ENCODE measurements around the gene MYO16.

MYO16 gene

GRCh38 chr13:109111141-109111540 is 481.7 kb downstream of the MYO16 start:
- H3K4me3 ChIP-seq (ENCODE audit: insufficient read length, low read depth): no peak overlapping the region
- DNase-seq (ENCODE audit: low read depth, low spot score): no peak
- no peaks in the 10 kb centered on the region for H3K9me3 ChIP-seq (ENCODE audit: insufficient read depth, low read length)
- no peak overlapping the region for H3K9ac ChIP-seq (ENCODE audit: insufficient read length, low read depth)
- no peaks in the 10 kb centered on the region for H3K27me3 ChIP-seq (ENCODE audit: insufficient read depth, insufficient read length)
- no peaks in the 10 kb centered on the region for H3K36me3 ChIP-seq (ENCODE audit: insufficient read depth, insufficient read length, low read length)
- no peaks in the 10 kb centered on the region for H3K4me1 ChIP-seq (ENCODE audit: insufficient read depth, insufficient read length)
- no peak for TF ChIP-seq YY1 (IDR thresholded peaks at IDR 0.05; ENCODE audit: insufficient read depth, insufficient read length)
- TF ChIP-seq ZNF274 (IDR thresholded peaks at IDR 0.05; ENCODE audit: low read depth, low read length): no peak
- no peak for TF ChIP-seq SUZ12 (IDR thresholded peaks at IDR 0.05; ENCODE audit: extremely low read depth, insufficient read depth, insufficient read length)

GRCh38 chr13:109113427-109113826 is 484.0 kb downstream of the MYO16 start:
- no peak for TF ChIP-seq SUZ12 (IDR thresholded peaks at IDR 0.05; ENCODE audit: extremely low read depth, insufficient read depth, insufficient read length)
- no peak for TF ChIP-seq YY1 (IDR thresholded peaks at IDR 0.05; ENCODE audit: insufficient read depth, insufficient read length)
- TF ChIP-seq ZNF274 (IDR thresholded peaks at IDR 0.05; ENCODE audit: low read depth, low read length): no peak
- Histone ChIP-seq H3K9me3 (ENCODE audit: insufficient read depth, low read length) (no peaks in the 10 kb centered on the region), H3K36me3 (ENCODE audit: insufficient read depth, insufficient read length, low read length) (no peaks in the 10 kb centered on the region), H3K4me1 (ENCODE audit: insufficient read depth, insufficient read length) (no peaks in the 10 kb centered on the region), H3K27me3 (ENCODE audit: insufficient read depth, insufficient read length) (no peaks in the 10 kb centered on the region), H3K9ac (ENCODE audit: insufficient read length, low read depth) (no peak overlapping the region), H3K4me3 (ENCODE audit: insufficient read length, low read depth) (no peak overlapping the region)
- DNase-seq (ENCODE audit: low read depth, low spot score): no peak

- TF ChIP-seq YY1 (IDR thresholded peaks at IDR 0.05; ENCODE audit: insufficient read depth, insufficient read length) (no peak), SUZ12 (IDR thresholded peaks at IDR 0.05; ENCODE audit: extremely low read depth, insufficient read depth, insufficient read length) (no peak), ZNF274 (IDR thresholded peaks at IDR 0.05; ENCODE audit: low read depth, low read length) (no peak)
- H3K4me3 ChIP-seq (ENCODE audit: insufficient read length, low read depth): no peak overlapping the region
- H3K4me1 ChIP-seq (ENCODE audit: insufficient read depth, insufficient read length): no peaks in the 10 kb centered on the region
- H3K27me3 ChIP-seq (ENCODE audit: insufficient read depth, insufficient read length): no peaks in the 10 kb centered on the region
- no peaks in the 10 kb centered on the region for H3K36me3 ChIP-seq (ENCODE audit: insufficient read depth, insufficient read length, low read length)
- no peak for DNase-seq (ENCODE audit: low read depth, low spot score)
- H3K9me3 ChIP-seq (ENCODE audit: insufficient read depth, low read length): no peaks in the 10 kb centered on the region
- no peak overlapping the region for H3K9ac ChIP-seq (ENCODE audit: insufficient read length, low read depth)
Measured at GRCh38 chr13:109114162-109114561, 484.8 kb downstream of the MYO16 start.

- H3K4me3 ChIP-seq (ENCODE audit: insufficient read length, low read depth): no peak overlapping the region
- H3K9ac ChIP-seq (ENCODE audit: insufficient read length, low read depth): no peak overlapping the region
- no peaks in the 10 kb centered on the region for H3K9me3 ChIP-seq (ENCODE audit: insufficient read depth, low read length)
- TF ChIP-seq SUZ12 (IDR thresholded peaks at IDR 0.05; ENCODE audit: extremely low read depth, insufficient read depth, insufficient read length) (no peak), ZNF274 (IDR thresholded peaks at IDR 0.05; ENCODE audit: low read depth, low read length) (no peak), YY1 (IDR thresholded peaks at IDR 0.05; ENCODE audit: insufficient read depth, insufficient read length) (no peak)
- H3K36me3 ChIP-seq (ENCODE audit: insufficient read depth, insufficient read length, low read length): no peaks in the 10 kb centered on the region
- H3K4me1 ChIP-seq (ENCODE audit: insufficient read depth, insufficient read length): no peaks in the 10 kb centered on the region
- no peaks in the 10 kb centered on the region for H3K27me3 ChIP-seq (ENCODE audit: insufficient read depth, insufficient read length)
- DNase-seq (ENCODE audit: low read depth, low spot score): no peak
Measured at GRCh38 chr13:109114991-109115390, 485.6 kb downstream of the MYO16 start.

- H3K27me3 ChIP-seq (ENCODE audit: insufficient read depth, insufficient read length): no peaks in the 10 kb centered on the region
- no peaks in the 10 kb centered on the region for H3K4me1 ChIP-seq (ENCODE audit: insufficient read depth, insufficient read length)
- H3K9me3 ChIP-seq (ENCODE audit: insufficient read depth, low read length): no peaks in the 10 kb centered on the region
- no peaks in the 10 kb centered on the region for H3K36me3 ChIP-seq (ENCODE audit: insufficient read depth, insufficient read length, low read length)
- H3K9ac ChIP-seq (ENCODE audit: insufficient read length, low read depth): no peak overlapping the region
- DNase-seq (ENCODE audit: low read depth, low spot score): no peak
- no peak overlapping the region for H3K4me3 ChIP-seq (ENCODE audit: insufficient read length, low read depth)
- TF ChIP-seq ZNF274 (IDR thresholded peaks at IDR 0.05; ENCODE audit: low read depth, low read length): no peak
- TF ChIP-seq YY1 (IDR thresholded peaks at IDR 0.05; ENCODE audit: insufficient read depth, insufficient read length): no peak
- no peak for TF ChIP-seq SUZ12 (IDR thresholded peaks at IDR 0.05; ENCODE audit: extremely low read depth, insufficient read depth, insufficient read length)
Measured at GRCh38 chr13:109118521-109118920, 489.1 kb downstream of the MYO16 start.

- DNase-seq (ENCODE audit: low read depth, low spot score): no peak
- no peak overlapping the region for H3K9ac ChIP-seq (ENCODE audit: insufficient read length, low read depth)
- TF ChIP-seq SUZ12 (IDR thresholded peaks at IDR 0.05; ENCODE audit: extremely low read depth, insufficient read depth, insufficient read length) (no peak), YY1 (IDR thresholded peaks at IDR 0.05; ENCODE audit: insufficient read depth, insufficient read length) (no peak)
- H3K4me1 ChIP-seq (ENCODE audit: insufficient read depth, insufficient read length): no peaks in the 10 kb centered on the region
- H3K4me3 ChIP-seq (ENCODE audit: insufficient read length, low read depth): no peak overlapping the region
- no peaks in the 10 kb centered on the region for H3K9me3 ChIP-seq (ENCODE audit: insufficient read depth, low read length)
- no peaks in the 10 kb centered on the region for H3K27me3 ChIP-seq (ENCODE audit: insufficient read depth, insufficient read length)
- H3K36me3 ChIP-seq (ENCODE audit: insufficient read depth, insufficient read length, low read length): no peaks in the 10 kb centered on the region
Measured at GRCh38 chr13:109119896-109120295, 490.5 kb downstream of the MYO16 start.

- no peaks in the 10 kb centered on the region for H3K9me3 ChIP-seq (ENCODE audit: insufficient read depth, low read length)
- no peak for DNase-seq (ENCODE audit: low read depth, low spot score)
- H3K4me3 ChIP-seq (ENCODE audit: insufficient read length, low read depth): no peak overlapping the region
- TF ChIP-seq SUZ12 (IDR thresholded peaks at IDR 0.05; ENCODE audit: extremely low read depth, insufficient read depth, insufficient read length) (no peak), YY1 (IDR thresholded peaks at IDR 0.05; ENCODE audit: insufficient read depth, insufficient read length) (no peak)
- H3K4me1 ChIP-seq (ENCODE audit: insufficient read depth, insufficient read length): no peaks in the 10 kb centered on the region
- H3K36me3 ChIP-seq (ENCODE audit: insufficient read depth, insufficient read length, low read length): no peaks in the 10 kb centered on the region
- H3K9ac ChIP-seq (ENCODE audit: insufficient read length, low read depth): no peak overlapping the region
- no peaks in the 10 kb centered on the region for H3K27me3 ChIP-seq (ENCODE audit: insufficient read depth, insufficient read length)
Measured at GRCh38 chr13:109121826-109122225, 492.4 kb downstream of the MYO16 start.

- DNase-seq (ENCODE audit: low read depth, low spot score): peak; percentile 9
- no peaks in the 10 kb centered on the region for H3K9me3 ChIP-seq (ENCODE audit: insufficient read depth, low read length)
- H3K27me3 ChIP-seq (ENCODE audit: insufficient read depth, insufficient read length): no peaks in the 10 kb centered on the region
- H3K4me3 ChIP-seq (ENCODE audit: insufficient read length, low read depth): no peak overlapping the region
- no peaks in the 10 kb centered on the region for H3K4me1 ChIP-seq (ENCODE audit: insufficient read depth, insufficient read length)
- no peaks in the 10 kb centered on the region for H3K36me3 ChIP-seq (ENCODE audit: insufficient read depth, insufficient read length, low read length)
- TF ChIP-seq ZNF274 (IDR thresholded peaks at IDR 0.05; ENCODE audit: low read depth, low read length): no peak
- no peak for TF ChIP-seq SUZ12 (IDR thresholded peaks at IDR 0.05; ENCODE audit: extremely low read depth, insufficient read depth, insufficient read length)
- no peak for TF ChIP-seq YY1 (IDR thresholded peaks at IDR 0.05; ENCODE audit: insufficient read depth, insufficient read length)
- H3K9ac ChIP-seq (ENCODE audit: insufficient read length, low read depth): no peak overlapping the region
Measured at GRCh38 chr13:109123971-109124370, 494.6 kb downstream of the MYO16 start.
